NCI-H460 (cell line): ENCODE results near the gene SMCO3. TPM values are rescaled to one million over a fixed set of nuclear protein-coding genes. Genes with fewer than 3 reads are reported as not detected.

Source experiments
- total RNA-seq: library from RNA; depleted of rRNA; stranded (reverse); fragments of >200 nt; shearing (Covaris generic); gene quantifications from 2 replicates; pipeline ENCODE4 v1.2.3, GENCODE V29; 2014; rRNA removed

The SMCO3 gene
- total RNA-seq, 1 experiment from 2014 or later = not detected

Other genes starting within 250 kb of the SMCO3 start
- 0.37 TPM in 1 of 2 replicates, not detected in the other for gene PLBD1, start 246.3 kb downstream of the SMCO3 start, total RNA-seq
- not detected in 2 replicates for gene GUCY2C, start 117.6 kb downstream of the SMCO3 start, total RNA-seq
- 22.4 and 25.3 TPM in 2 replicates for gene WBP11, start 10.7 kb downstream of the SMCO3 start, total RNA-seq
- gene C12orf60, start 10.5 kb downstream of the SMCO3 start, total RNA-seq = 2.0 and 2.4 TPM in 2 replicates
- not detected in 2 replicates for gene ART4, start 29.3 kb upstream of the SMCO3 start, total RNA-seq
- not detected in 2 replicates for gene MGP, start 71.7 kb upstream of the SMCO3 start, total RNA-seq
- not detected in 2 replicates for gene ERP27, start 124.4 kb upstream of the SMCO3 start, total RNA-seq
- gene ARHGDIB, start 147.4 kb upstream of the SMCO3 start, total RNA-seq = not detected in 2 replicates
- not detected in 2 replicates for gene PDE6H, start 158.9 kb upstream of the SMCO3 start, total RNA-seq